GM12892 (cell line): Measurements from ENCODE around the gene TM2D1.

Experiments used
- DNase-seq: peaks from one replicate; pipeline ENCODE4 v3.0.0; 2011; ENCODE audit not compliant: insufficient read length
- FAIRE-seq: peaks from 2 replicates; lab custom pipeline; 2011; peaks lifted over from hg19 to GRCh38; lab: Jason Lieb, UNC
- POLR2A ChIP-seq: IDR thresholded peaks from 2 replicates; pipeline ENCODE4 v1.6.1; 2011; ENCODE audit warnings: low read depth, low read length, control low read depth
- POLR2AphosphoS5 ChIP-seq: IDR thresholded peaks from 2 replicates; pipeline ENCODE4 v1.6.1; 2011; ENCODE audit warnings: low read depth, low read length, control low read depth
- TAF1 ChIP-seq: IDR thresholded peaks from 2 replicates; pipeline ENCODE4 v1.6.1; 2011; ENCODE audit warnings: low read depth, mild to moderate bottlenecking, control low read depth, low read length, borderline replicate concordance

TM2D1 gene

DNA sequence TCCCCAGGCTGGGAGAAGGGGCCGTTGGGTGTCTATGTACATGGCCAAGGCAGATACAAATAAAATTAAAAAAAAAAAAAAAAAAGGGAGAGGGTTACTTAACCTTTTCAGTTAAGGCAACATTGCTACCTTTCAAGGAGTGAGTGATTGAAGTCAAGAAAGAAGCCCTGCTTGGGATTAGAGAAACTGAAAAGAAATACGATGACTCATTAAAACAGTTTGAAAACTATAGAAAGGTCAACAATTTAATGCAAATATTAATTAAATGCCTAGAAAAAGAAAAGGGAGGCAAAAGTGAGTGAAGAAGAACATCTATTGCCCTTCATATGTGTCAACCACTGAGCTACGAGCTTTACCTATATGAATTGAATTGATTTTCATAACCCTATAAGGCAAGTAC lies 69.5 kb downstream of the TM2D1 start:
- TF ChIP-seq POLR2A (no peak), POLR2AphosphoS5 (no peak), TAF1 (no peak)
- no peak for FAIRE-seq
- no peak for DNase-seq

DNA sequence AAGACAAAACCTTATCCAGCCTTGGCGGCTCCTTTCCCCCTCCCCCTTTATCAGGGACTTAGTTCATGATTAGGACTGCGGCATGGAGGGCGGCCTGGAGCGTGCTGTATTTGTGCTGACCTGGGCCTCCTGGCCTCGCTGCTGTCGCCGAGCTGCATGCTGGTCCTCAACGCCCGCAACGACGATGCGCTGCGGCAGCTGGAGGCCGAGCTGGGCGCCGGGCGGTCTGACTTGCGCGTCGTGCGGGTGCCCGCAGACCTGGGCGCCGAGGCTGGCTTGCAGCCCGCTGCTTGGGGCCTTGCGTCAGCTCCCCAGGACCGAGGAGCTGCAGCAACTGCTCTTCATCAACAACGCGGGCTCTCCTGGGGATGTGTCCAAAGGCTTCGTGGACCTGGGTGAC lies 70.9 kb downstream of the TM2D1 start:
- no peak for FAIRE-seq
- no peak for TF ChIP-seq POLR2AphosphoS5
- DNase-seq, result no peak

DNA sequence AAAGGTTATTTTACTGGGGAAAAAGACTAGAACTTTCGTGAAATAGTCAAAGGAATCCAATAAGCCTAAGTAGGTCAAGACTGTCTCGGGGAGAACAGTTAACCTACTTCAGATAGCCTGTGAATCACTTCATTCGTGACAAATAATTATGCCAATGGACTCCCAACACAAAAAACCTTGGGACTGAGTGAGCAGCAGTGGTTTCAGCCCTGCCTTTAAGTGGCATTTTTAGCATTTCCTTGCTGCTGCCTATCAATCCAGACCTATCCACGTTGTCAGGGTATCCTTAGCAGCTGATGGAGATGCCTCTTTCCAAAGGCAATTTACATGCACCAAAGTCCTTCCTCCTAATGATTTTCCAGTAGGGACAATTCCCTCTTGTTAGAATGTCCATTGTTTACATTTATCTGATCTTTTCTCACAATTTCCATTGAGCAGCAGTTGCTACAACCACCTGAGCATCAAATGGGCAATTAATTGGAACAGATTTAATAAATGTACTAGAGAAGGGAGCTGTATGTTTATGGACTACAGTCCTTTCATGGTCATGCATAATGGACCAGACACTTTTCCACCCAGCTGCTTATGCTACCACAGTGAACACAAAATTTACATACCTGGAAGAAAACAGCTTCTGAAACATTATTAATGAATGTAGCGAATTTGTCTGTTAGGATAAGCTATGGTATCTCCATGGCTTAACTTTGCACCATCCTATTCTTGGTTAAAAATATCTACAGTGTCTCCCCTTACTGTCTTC lies 75.8 kb downstream of the TM2D1 start:
- no peak for DNase-seq
- TF ChIP-seq TAF1, result no peak
- TF ChIP-seq POLR2A, result no peak
- TF ChIP-seq POLR2AphosphoS5, result no peak
- no peak for FAIRE-seq

DNA sequence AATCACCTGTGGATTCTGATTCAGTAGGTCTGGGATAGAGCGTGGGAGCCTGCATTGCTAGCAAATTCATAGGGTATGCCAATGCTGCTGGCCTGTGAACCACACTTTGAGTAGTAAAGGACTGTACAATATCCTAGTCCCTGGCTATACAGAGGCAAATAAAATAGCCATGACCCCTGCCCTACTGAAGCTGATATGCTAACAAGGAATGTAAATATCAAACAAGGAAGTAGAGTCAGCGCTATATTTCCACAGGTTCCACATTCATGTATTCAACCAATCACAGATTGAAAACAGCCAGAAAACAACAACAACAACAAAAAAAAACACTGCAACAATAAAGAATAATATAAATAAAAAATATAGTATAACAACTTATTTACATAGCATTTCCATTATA lies 77.8 kb downstream of the TM2D1 start:
- DNase-seq, result no peak
- no peak for FAIRE-seq
- TF ChIP-seq TAF1 (no peak), POLR2A (no peak), POLR2AphosphoS5 (no peak)

DNA sequence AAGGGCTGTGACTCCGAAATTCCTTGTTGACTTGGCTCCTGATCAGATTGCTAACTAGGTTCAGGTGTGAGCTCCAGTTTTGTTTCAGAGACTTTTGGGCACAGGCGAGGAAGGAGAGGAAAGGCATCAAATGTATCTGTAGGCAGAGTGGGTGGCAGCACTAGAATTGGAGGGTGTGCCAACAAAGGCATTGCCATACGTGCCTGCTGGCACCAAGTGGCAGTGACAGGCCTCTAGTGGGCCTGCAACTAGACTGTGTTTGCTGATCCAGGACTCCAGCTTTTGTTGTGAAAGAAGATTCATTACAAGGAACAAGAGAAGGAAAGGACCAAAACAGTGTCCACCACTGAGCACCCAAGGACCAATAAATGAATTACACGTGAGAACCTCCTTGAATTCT lies 79.5 kb downstream of the TM2D1 start:
- TF ChIP-seq TAF1 (no peak), POLR2AphosphoS5 (no peak), POLR2A (no peak)
- no peak for DNase-seq
- FAIRE-seq, result no peak

DNA sequence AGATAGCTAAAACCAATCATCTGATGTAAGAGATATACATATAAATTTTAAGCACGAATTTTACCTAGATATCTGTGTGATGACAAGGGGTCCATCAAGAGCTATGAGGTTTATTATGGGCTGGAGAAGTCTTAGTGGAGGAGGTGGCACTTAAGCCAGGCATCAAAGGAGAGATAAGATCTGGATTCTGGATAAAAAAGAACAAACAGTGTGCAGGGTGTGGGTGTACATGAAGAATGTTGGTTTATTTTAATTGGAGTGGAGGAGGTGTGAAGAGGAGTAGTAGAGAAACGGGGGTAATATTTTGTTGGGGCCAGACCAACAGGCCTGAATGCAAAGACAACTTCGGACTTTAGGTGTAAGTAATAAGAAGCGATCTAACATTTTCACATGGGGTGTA lies 80.6 kb downstream of the TM2D1 start:
- TF ChIP-seq POLR2A, result no peak
- TF ChIP-seq POLR2AphosphoS5, result no peak
- TF ChIP-seq TAF1, result no peak
- FAIRE-seq (no peak), DNase-seq (no peak)

DNA sequence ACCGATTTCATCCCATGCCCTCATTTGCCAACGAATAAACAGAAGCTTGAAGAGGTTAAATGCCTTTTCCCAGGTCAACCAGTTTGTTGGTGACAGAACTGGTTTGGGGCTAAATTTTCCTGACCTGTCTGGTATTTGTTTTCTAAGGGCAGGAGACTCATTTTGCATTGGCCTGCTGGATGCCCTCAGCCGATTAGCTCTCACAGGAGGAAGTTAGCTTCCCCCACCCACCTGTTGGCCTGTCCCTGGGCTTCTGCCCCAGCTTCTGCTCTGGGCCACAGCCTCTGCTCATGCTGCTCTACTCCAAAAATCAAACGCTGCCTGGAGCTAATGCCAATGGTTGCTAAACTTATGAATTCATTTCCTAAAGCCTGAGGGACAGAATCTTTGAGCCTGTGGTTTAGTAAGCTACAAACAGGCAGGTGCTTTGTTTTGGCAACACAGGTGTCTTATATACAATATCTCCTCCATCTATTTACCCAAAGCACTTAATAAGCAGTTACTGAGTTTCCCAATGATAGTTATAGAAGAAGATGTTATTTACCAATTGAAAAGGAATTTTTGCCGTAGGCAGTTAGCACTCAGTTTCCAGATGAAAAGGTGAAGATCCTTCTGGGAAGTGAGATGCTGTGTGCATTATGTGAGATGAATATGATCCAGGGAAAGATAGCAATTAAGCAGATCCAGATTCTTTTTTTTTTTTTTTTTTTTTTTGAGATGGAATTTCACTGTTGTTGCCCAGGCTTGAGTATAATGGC lies 82.3 kb downstream of the TM2D1 start:
- no peak for DNase-seq
- TF ChIP-seq TAF1 (no peak), POLR2A (no peak), POLR2AphosphoS5 (no peak)
- no peak for FAIRE-seq

- DNase-seq (peak; percentile 35), FAIRE-seq (no peak)
- TF ChIP-seq POLR2AphosphoS5, result no peak
Measured at GRCh38 chr1:61641578-61642336, 83.2 kb downstream of the TM2D1 start.

DNA sequence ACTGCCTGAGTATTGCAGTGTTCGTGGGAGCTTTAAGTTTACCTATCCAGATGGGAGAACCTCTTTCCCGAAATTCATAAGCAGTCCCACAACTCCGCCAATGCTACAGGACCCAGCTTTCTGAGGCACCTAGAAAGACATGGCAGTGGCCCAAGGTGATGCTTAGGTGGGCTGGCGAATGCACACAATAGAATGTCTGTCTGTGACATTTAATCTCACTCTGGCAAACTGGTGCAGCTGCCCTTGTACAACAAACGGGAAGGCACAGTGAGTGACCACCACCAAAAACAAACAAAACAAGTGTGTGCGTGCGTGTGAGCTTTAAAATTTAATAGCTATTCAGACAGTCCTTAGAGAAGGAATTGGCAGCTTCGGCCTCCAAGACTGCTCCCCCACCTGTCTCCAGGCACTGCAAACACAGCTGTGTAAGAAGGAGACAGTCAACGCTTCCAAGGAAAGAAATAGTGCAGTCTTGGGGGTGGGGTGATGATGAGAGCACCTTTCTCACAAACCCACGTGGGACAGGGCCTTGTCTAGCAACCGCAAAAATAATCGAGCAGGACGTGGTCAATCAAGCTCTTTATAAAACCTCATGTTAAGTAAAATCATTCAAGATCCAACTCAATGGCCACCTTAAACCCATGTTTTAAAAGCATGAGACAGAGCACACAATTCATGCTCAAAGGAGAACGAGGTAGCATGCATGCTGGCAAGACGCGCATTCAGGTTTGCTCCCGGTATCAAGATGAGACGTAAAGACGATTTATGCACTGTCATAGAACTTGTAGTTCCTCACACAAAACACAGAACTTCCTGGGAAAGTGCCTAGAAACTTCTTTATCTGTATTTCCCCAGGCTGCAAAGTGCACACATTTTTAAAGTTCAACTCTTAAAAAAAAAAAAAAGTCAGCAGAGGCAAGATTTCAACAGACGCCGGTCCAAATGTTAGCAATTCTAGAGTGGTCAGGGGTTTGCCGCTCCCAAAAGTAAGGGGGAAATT lies 84.1 kb downstream of the TM2D1 start:
- DNase-seq, result no peak

GRCh38 chr1:61639608-61640336 lies 85.2 kb downstream of the TM2D1 start:
- FAIRE-seq, result no peak
- DNase-seq, result no peak
- TF ChIP-seq POLR2A (no peak), POLR2AphosphoS5 (no peak), TAF1 (no peak)

More for the DNA sequence above, 84.1 kb downstream of the TM2D1 start:
- TF ChIP-seq TAF1 (no peak), POLR2A (no peak), POLR2AphosphoS5 (no peak)
- FAIRE-seq, result no peak
